ENCODE measurements around the gene ATP1B4. TPM values are rescaled to one million over a fixed set of nuclear protein-coding genes. Genes with fewer than 3 reads are reported as not detected.

ATP1B4 gene
- polyA plus RNA-seq, 1 of the 3 experiments (the other 2 are of a cell fraction) = not detected

DNA sequence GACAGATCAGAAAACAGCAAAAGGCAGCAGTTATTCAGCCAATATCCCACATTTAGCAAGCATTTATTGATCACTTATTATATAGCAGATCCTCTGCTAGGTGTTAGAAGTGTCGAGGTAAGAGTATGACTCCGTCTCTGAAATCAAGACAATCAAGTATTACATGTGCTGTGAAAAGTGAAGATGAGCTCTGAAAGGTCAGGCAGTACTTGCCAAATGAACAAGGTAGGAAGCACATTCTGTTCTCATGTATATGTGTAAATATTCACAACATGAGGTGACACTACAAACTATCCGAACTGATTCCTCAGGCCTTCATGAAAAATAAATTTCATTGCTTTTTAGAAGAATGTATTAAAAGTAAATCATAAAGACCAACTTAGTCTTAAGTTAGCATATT is 15.3 kb downstream of the ATP1B4 start:
- ChIA-PET POLR2A (no interaction called here), CTCF (no interaction called here)
- Histone ChIP-seq H3K9me3 (no peaks in the 10 kb centered on the region), H3K36me3 (replicated peaks in 1 of 2; ENCODE audit: control insufficient read depth in 1 of 2, insufficient read depth in 2 of 2, low read length in 1 of 2) (no peaks in the 10 kb centered on the region), H4K20me1 (ENCODE audit: insufficient read depth) (no peaks in the 10 kb centered on the region), H3K27ac (ENCODE audit: low read depth in 2 of 2, low read length in 1 of 2) (no peak overlapping the region), H3K9me2 (no peaks in the 10 kb centered on the region), H3K4me1 (ENCODE audit: control insufficient read depth in 1 of 2, insufficient read depth in 2 of 2, low read depth in 1 of 2, low read length in 1 of 2) (no peaks in the 10 kb centered on the region), H3K4me2 (no peak overlapping the region), H2AFZ (ENCODE audit: low read depth) (no peak overlapping the region), H3K9ac (no peak overlapping the region), H3F3A (replicated peaks; ENCODE audit: insufficient read depth) (no peaks in the 10 kb centered on the region), H3K4me3 (ENCODE audit: low read depth in 2 of 2, low read length in 1 of 2) (no peak overlapping the region), H3K79me2 (ENCODE audit: insufficient read depth) (no peaks in the 10 kb centered on the region), H3K27me3 (ENCODE audit: insufficient read depth) (peaks cover 49% of the 10 kb centered on the region)
- no peak for TF ChIP-seq TAF1 (IDR thresholded peaks at IDR 0.05; ENCODE audit: borderline replicate concordance, low read depth, low read length)
- TF ChIP-seq EP300 (IDR thresholded peaks at IDR 0.05; ENCODE audit: borderline replicate concordance in 1 of 2, low read depth in 1 of 2, low read length in 1 of 2) = no peak
- TF ChIP-seq RXRA (IDR thresholded peaks at IDR 0.05; ENCODE audit: borderline replicate concordance, low read depth) = no peak
- TF ChIP-seq, protein P1, sequence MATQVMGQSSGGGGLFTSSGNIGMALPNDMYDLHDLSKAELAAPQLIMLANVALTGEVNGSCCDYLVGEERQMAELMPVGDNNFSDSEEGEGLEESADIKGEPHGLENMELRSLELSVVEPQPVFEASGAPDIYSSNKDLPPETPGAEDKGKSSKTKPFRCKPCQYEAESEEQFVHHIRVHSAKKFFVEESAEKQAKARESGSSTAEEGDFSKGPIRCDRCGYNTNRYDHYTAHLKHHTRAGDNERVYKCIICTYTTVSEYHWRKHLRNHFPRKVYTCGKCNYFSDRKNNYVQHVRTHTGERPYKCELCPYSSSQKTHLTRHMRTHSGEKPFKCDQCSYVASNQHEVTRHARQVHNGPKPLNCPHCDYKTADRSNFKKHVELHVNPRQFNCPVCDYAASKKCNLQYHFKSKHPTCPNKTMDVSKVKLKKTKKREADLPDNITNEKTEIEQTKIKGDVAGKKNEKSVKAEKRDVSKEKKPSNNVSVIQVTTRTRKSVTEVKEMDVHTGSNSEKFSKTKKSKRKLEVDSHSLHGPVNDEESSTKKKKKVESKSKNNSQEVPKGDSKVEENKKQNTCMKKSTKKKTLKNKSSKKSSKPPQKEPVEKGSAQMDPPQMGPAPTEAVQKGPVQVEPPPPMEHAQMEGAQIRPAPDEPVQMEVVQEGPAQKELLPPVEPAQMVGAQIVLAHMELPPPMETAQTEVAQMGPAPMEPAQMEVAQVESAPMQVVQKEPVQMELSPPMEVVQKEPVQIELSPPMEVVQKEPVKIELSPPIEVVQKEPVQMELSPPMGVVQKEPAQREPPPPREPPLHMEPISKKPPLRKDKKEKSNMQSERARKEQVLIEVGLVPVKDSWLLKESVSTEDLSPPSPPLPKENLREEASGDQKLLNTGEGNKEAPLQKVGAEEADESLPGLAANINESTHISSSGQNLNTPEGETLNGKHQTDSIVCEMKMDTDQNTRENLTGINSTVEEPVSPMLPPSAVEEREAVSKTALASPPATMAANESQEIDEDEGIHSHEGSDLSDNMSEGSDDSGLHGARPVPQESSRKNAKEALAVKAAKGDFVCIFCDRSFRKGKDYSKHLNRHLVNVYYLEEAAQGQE (IDR thresholded peaks at IDR 0.05; ENCODE audit: low read depth, low read length) = no peak
- TF ChIP-seq MXI1 (IDR thresholded peaks at IDR 0.05; ENCODE audit: low read depth, low read length) = no peak
- no peak for TF ChIP-seq GABPA (IDR thresholded peaks at IDR 0.05; ENCODE audit: low read depth)
- TF ChIP-seq, protein P2, sequence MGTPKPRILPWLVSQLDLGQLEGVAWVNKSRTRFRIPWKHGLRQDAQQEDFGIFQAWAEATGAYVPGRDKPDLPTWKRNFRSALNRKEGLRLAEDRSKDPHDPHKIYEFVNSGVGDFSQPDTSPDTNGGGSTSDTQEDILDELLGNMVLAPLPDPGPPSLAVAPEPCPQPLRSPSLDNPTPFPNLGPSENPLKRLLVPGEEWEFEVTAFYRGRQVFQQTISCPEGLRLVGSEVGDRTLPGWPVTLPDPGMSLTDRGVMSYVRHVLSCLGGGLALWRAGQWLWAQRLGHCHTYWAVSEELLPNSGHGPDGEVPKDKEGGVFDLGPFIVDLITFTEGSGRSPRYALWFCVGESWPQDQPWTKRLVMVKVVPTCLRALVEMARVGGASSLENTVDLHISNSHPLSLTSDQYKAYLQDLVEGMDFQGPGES (IDR thresholded peaks at IDR 0.05; ENCODE audit: low read depth, low read length) = no peak
- TF ChIP-seq FOSL2 (IDR thresholded peaks at IDR 0.05; ENCODE audit: borderline replicate concordance, low read depth) = no peak
- no peak for TF ChIP-seq CHD2 (IDR thresholded peaks at IDR 0.05; ENCODE audit: low read length, partially characterized antibody)
- no peak for TF ChIP-seq GATA2 (CRISPR knock-in tag; IDR thresholded peaks at IDR 0.05)
- TF ChIP-seq ELF1 (IDR thresholded peaks at IDR 0.05) = no peak
- DNase-seq = no peak
- 0% methylated on average over 3 of the region's 3 CpGs for WGBS (ENCODE audit: low lambda C conversion rate)

DNA sequence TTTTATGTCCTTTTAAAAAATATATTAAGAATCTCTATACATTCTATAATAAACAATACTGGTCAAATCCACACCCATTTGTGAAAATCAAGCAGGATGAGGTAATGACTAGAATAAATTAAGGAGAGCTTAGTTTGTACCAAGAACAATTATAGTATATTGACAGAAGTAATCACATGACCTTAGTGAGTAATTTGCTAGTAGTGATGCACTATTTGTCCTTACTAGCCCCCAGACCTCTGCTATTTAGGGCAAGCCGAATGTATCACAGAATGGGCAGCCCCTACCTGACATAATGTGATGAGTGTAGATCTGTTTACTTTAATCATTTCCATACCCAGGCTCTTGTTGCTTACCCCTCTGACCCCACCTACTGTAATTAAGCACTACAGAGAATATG is 15.8 kb downstream of the ATP1B4 start:
- Histone ChIP-seq H3K4me1 (ENCODE audit: control insufficient read depth in 1 of 2, insufficient read depth in 2 of 2, low read depth in 1 of 2, low read length in 1 of 2) (no peaks in the 10 kb centered on the region), H3F3A (replicated peaks; ENCODE audit: insufficient read depth) (no peaks in the 10 kb centered on the region), H3K9me2 (no peaks in the 10 kb centered on the region), H3K27ac (ENCODE audit: low read depth in 2 of 2, low read length in 1 of 2) (no peak overlapping the region), H4K20me1 (ENCODE audit: insufficient read depth) (no peaks in the 10 kb centered on the region), H3K9me3 (no peaks in the 10 kb centered on the region), H3K4me3 (ENCODE audit: low read depth in 2 of 2, low read length in 1 of 2) (no peak overlapping the region), H3K27me3 (ENCODE audit: insufficient read depth) (peaks cover 49% of the 10 kb centered on the region), H3K9ac (no peak overlapping the region), H3K79me2 (ENCODE audit: insufficient read depth) (no peaks in the 10 kb centered on the region), H3K4me2 (no peak overlapping the region), H2AFZ (ENCODE audit: low read depth) (no peak overlapping the region), H3K36me3 (replicated peaks in 1 of 2; ENCODE audit: control insufficient read depth in 1 of 2, insufficient read depth in 2 of 2, low read length in 1 of 2) (no peaks in the 10 kb centered on the region)
- CTCF ChIA-PET = no interaction called here
- TF ChIP-seq, protein P3, sequence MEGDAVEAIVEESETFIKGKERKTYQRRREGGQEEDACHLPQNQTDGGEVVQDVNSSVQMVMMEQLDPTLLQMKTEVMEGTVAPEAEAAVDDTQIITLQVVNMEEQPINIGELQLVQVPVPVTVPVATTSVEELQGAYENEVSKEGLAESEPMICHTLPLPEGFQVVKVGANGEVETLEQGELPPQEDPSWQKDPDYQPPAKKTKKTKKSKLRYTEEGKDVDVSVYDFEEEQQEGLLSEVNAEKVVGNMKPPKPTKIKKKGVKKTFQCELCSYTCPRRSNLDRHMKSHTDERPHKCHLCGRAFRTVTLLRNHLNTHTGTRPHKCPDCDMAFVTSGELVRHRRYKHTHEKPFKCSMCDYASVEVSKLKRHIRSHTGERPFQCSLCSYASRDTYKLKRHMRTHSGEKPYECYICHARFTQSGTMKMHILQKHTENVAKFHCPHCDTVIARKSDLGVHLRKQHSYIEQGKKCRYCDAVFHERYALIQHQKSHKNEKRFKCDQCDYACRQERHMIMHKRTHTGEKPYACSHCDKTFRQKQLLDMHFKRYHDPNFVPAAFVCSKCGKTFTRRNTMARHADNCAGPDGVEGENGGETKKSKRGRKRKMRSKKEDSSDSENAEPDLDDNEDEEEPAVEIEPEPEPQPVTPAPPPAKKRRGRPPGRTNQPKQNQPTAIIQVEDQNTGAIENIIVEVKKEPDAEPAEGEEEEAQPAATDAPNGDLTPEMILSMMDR (IDR thresholded peaks at IDR 0.05) = no peak
- TF ChIP-seq JUND (IDR thresholded peaks at IDR 0.05) (no peak), MEF2A (IDR thresholded peaks at IDR 0.05; ENCODE audit: borderline replicate concordance, low read depth) (no peak), YY1 (IDR thresholded peaks at IDR 0.05; ENCODE audit: low read depth) (no peak), GATA2 (CRISPR knock-in tag; IDR thresholded peaks at IDR 0.05) (no peak), EZH2phosphoT487 (IDR thresholded peaks at IDR 0.05; ENCODE audit: borderline replicate concordance, low read depth) (no peak), MXI1 (IDR thresholded peaks at IDR 0.05; ENCODE audit: low read depth, low read length) (no peak), FOSL2 (IDR thresholded peaks at IDR 0.05; ENCODE audit: borderline replicate concordance, low read depth) (no peak)
- TF ChIP-seq, protein P4, sequence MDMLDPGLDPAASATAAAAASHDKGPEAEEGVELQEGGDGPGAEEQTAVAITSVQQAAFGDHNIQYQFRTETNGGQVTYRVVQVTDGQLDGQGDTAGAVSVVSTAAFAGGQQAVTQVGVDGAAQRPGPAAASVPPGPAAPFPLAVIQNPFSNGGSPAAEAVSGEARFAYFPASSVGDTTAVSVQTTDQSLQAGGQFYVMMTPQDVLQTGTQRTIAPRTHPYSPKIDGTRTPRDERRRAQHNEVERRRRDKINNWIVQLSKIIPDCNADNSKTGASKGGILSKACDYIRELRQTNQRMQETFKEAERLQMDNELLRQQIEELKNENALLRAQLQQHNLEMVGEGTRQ (IDR thresholded peaks at IDR 0.05; ENCODE audit: borderline replicate concordance, low read depth, low read length) = no peak
- WGBS (ENCODE audit: low lambda C conversion rate) = 10% methylated on average over 1 of the region's 1 CpG
- POLR2A ChIA-PET = no interaction called here
- DNase-seq = no peak
